HEK293 (cell line): ENCODE data around the gene CSRNP2.

Source experiments
- BCL6B ChIP-seq: fragments of 450-650 bp; formaldehyde crosslinking; IDR thresholded peaks from 2 replicates; pipeline ENCODE4 v1.5.1; 2017; ENCODE audit warnings: missing biosample characterization, missing genetic modification characterization
- CTCF ChIP-seq: fragments of 450-650 bp; formaldehyde crosslinking; IDR thresholded peaks from 2 replicates; pipeline ENCODE4 v1.5.1; 2016; ENCODE audit warnings: missing biosample characterization, missing genetic modification characterization
- GLI2 ChIP-seq: fragments of 450-650 bp; formaldehyde crosslinking; IDR thresholded peaks from 2 replicates; pipeline ENCODE4; 2017; ENCODE audit warnings: missing biosample characterization, missing genetic modification characterization, low read depth, borderline replicate concordance
- TRIM28 ChIP-seq: IDR thresholded peaks from 2 replicates; pipeline ENCODE4 v1.6.1; 2011; ENCODE audit warnings: low read length, control low read depth, borderline replicate concordance
- TSHZ1 ChIP-seq: fragments of 450-650 bp; formaldehyde crosslinking; IDR thresholded peaks from 2 replicates; pipeline ENCODE4 v1.5.1; 2016; ENCODE audit warnings: missing biosample characterization, missing genetic modification characterization, borderline replicate concordance
- ZBTB1 ChIP-seq: fragments of 450-650 bp; formaldehyde crosslinking; IDR thresholded peaks from 2 replicates; pipeline ENCODE4 v1.5.1; 2016; ENCODE audit warnings: missing biosample characterization, missing genetic modification characterization
- ZBTB21 ChIP-seq: fragments of 450-650 bp; formaldehyde crosslinking; IDR thresholded peaks from 2 replicates; pipeline ENCODE4 v1.5.1; 2017; ENCODE audit warnings: missing biosample characterization, missing genetic modification characterization
- ZBTB6 ChIP-seq: fragments of 450-650 bp; formaldehyde crosslinking; IDR thresholded peaks from 2 replicates; pipeline ENCODE4 v1.5.1; 2017; ENCODE audit warnings: missing biosample characterization, missing genetic modification characterization
- ZNF138 ChIP-seq: fragments of 450-650 bp; formaldehyde crosslinking; IDR thresholded peaks from 2 replicates; pipeline ENCODE4 v1.5.1; 2016; ENCODE audit warnings: missing biosample characterization, missing genetic modification characterization, borderline replicate concordance
- ZNF148 ChIP-seq: fragments of 450-650 bp; formaldehyde crosslinking; IDR thresholded peaks from 2 replicates; pipeline ENCODE4 v1.5.0; 2017; ENCODE audit warnings: missing biosample characterization, missing genetic modification characterization, borderline replicate concordance
- ZNF155 ChIP-seq: fragments of 450-650 bp; formaldehyde crosslinking; IDR thresholded peaks from 2 replicates; pipeline ENCODE4 v1.5.1; 2016; ENCODE audit warnings: missing biosample characterization, missing genetic modification characterization
- ZNF174 ChIP-seq: fragments of 450-650 bp; formaldehyde crosslinking; IDR thresholded peaks from 2 replicates; pipeline ENCODE4 v1.5.0; 2017; ENCODE audit warnings: missing biosample characterization, mild to moderate bottlenecking, missing genetic modification characterization
- ZNF184 ChIP-seq: fragments of 450-650 bp; IDR thresholded peaks from 2 replicates; pipeline ENCODE4 v1.5.1; 2018; ENCODE audit warnings: missing biosample characterization, mild to moderate bottlenecking, missing genetic modification characterization
- ZNF211 ChIP-seq: fragments of 450-650 bp; formaldehyde crosslinking; IDR thresholded peaks from 2 replicates; pipeline ENCODE4 v1.5.1; 2016; ENCODE audit warnings: low read depth, missing biosample characterization, missing genetic modification characterization
- ZNF311 ChIP-seq: fragments of 450-650 bp; formaldehyde crosslinking; IDR thresholded peaks from 2 replicates; pipeline ENCODE4 v1.5.1; 2017; ENCODE audit warnings: missing biosample characterization, missing genetic modification characterization, borderline replicate concordance
- ZNF510 ChIP-seq: fragments of 450-650 bp; formaldehyde crosslinking; IDR thresholded peaks from 2 replicates; pipeline ENCODE4 v1.5.1; 2018; ENCODE audit warnings: mild to moderate bottlenecking, missing genetic modification characterization, missing biosample characterization; ENCODE audit not compliant: insufficient replicate concordance
- ZNF529 ChIP-seq: fragments of 450-650 bp; formaldehyde crosslinking; IDR thresholded peaks from 2 replicates; pipeline ENCODE4 v1.5.1; 2017; ENCODE audit warnings: missing genetic modification characterization, missing biosample characterization; ENCODE audit not compliant: insufficient replicate concordance
- ZNF544 ChIP-seq: fragments of 450-650 bp; formaldehyde crosslinking; IDR thresholded peaks from 2 replicates; pipeline ENCODE4 v1.5.0; 2017; ENCODE audit warnings: missing biosample characterization, missing genetic modification characterization
- ZNF558 ChIP-seq: fragments of 450-650 bp; formaldehyde crosslinking; IDR thresholded peaks from 2 replicates; pipeline ENCODE4 v1.5.1; 2016; ENCODE audit warnings: missing biosample characterization, missing genetic modification characterization
- ZNF571 ChIP-seq: fragments of 450-650 bp; formaldehyde crosslinking; IDR thresholded peaks from 2 replicates; pipeline ENCODE4 v1.5.0; 2017; ENCODE audit warnings: missing biosample characterization, missing genetic modification characterization
- ZNF692 ChIP-seq: fragments of 450-650 bp; formaldehyde crosslinking; IDR thresholded peaks from 2 replicates; pipeline ENCODE4 v1.5.1; 2016; ENCODE audit warnings: missing biosample characterization, missing genetic modification characterization
- ZNF747 ChIP-seq: fragments of 450-650 bp; formaldehyde crosslinking; IDR thresholded peaks from 2 replicates; pipeline ENCODE4 v1.5.1; 2016; ENCODE audit warnings: missing biosample characterization, missing genetic modification characterization
- ZNF768 ChIP-seq: fragments of 450-650 bp; formaldehyde crosslinking; IDR thresholded peaks from 2 replicates; pipeline ENCODE4 v1.5.1; 2018; ENCODE audit warnings: missing biosample characterization, mild to moderate bottlenecking, missing genetic modification characterization

Gene CSRNP2

GRCh38 chr12:51025836-51026638 lies 57.4 kb downstream of the CSRNP2 start, which contains the start of gene SLC11A2 (continued):
- no peak for TF ChIP-seq ZNF148
- TF ChIP-seq ZNF544: no peak
- TF ChIP-seq ZNF174: no peak
- TF ChIP-seq GLI2: no peak
- TF ChIP-seq ZNF155 (tag by site-specific recombination): no peak
- peak; percentile 92 for TF ChIP-seq ZBTB1 (tag by site-specific recombination)
- no peak for TF ChIP-seq ZNF510 (tag by site-specific recombination)
- peak; percentile 55; the same call in 1 of the 2 replicates for TF ChIP-seq ZBTB21
- TF ChIP-seq CTCF (tag by site-specific recombination): 0 out of 2 replicates have a peak, but pooled peaks have one; percentile 42
- TF ChIP-seq TSHZ1 (tag by site-specific recombination): peak; percentile 37; the same call in 1 of the 2 replicates
- no peak for TF ChIP-seq ZNF747
- no peak for TF ChIP-seq ZNF184
- TF ChIP-seq ZNF571 (tag by site-specific recombination): no peak
- TF ChIP-seq ZNF529 (tag by site-specific recombination): no peak
- TF ChIP-seq ZNF311 (tag by site-specific recombination): no peak
- no peak for TF ChIP-seq ZNF138 (tag by site-specific recombination)
- TF ChIP-seq ZNF558 (tag by site-specific recombination): no peak
- peak; percentile 77 for TF ChIP-seq BCL6B (tag by site-specific recombination)
- no peak; the same call in none of the 2 replicates for TF ChIP-seq ZNF692 (tag by site-specific recombination)
- TF ChIP-seq ZBTB6 (tag by site-specific recombination): peak; percentile 96
- no peak for TF ChIP-seq ZNF768 (tag by site-specific recombination)
- TF ChIP-seq ZNF211 (tag by site-specific recombination): no peak
- TF ChIP-seq TRIM28: no peak
